GM19463 (cell line): ENCODE measurements around the gene LONP1.
"Not testable (repeated sequence)": the region's sequence is repeated elsewhere in the genome, so short reads cannot be mapped to it uniquely, and the experiment has no call there.

ENCODE experiments used
- ATAC-seq: cut with Tn5 transposase; IDR thresholded peaks from one replicate; pipeline ENCODE4 v1.9.1; 2021; ENCODE audit warnings: mild to moderate bottlenecking, moderate library complexity; ENCODE audit not compliant: unreplicated experiment

The LONP1 gene

GRCh38 chr19:5714816-5715215, 5.1 kb downstream of the LONP1 start:
- ATAC-seq, result no peak

DNA sequence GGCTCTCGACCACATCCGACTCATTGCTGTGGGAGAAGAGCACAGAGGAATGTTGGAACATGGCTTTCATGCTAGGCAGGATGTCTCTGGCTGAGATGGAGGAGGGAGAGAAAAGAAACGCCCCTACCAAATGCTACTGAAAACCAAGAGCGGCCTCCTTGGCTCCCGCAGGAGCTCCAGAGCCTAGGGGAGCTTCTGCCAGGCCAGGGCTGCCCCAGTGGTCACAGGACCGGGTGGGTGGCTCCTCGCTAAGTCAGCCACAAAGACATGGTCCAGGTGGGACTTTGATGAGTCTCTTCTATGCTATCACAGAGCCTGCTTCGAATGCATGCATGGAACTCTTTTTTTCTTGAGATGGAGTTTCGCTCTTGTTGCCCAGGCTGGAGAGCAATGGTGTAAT, 6.7 kb downstream of the LONP1 start:
- ATAC-seq, result no peak

- ATAC-seq, result no peak
Measured at GRCh38 chr19:5711713-5712161, 8.2 kb downstream of the LONP1 start.

DNA sequence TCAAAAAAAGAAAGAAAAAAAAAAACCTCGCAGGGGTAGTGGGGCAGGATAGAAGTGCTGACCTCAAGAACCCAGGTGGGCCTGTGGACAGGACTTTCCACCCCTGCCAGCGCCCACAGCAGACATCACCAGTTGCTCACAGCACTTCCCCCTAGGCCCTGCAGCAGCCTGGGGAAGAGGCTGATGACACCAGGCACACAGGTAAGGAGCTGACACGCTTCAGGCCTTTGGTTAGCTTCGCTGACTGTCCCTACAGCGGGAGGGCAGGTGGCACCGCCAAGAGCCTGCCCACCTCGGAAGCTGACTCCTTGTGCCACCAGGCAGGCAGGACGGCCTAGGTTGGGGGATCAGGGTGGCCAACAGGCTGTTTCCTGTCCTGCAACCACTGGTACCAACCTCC, 8.9 kb downstream of the LONP1 start:
- no peak for ATAC-seq

GRCh38 chr19:5707576-5708575, 12.1 kb downstream of the LONP1 start:
- no peak for ATAC-seq

GRCh38 chr19:5706876-5707573, 12.9 kb downstream of the LONP1 start:
- ATAC-seq, result no peak

GRCh38 chr19:5705552-5705951, 14.4 kb downstream of the LONP1 start:
- no peak for ATAC-seq

DNA sequence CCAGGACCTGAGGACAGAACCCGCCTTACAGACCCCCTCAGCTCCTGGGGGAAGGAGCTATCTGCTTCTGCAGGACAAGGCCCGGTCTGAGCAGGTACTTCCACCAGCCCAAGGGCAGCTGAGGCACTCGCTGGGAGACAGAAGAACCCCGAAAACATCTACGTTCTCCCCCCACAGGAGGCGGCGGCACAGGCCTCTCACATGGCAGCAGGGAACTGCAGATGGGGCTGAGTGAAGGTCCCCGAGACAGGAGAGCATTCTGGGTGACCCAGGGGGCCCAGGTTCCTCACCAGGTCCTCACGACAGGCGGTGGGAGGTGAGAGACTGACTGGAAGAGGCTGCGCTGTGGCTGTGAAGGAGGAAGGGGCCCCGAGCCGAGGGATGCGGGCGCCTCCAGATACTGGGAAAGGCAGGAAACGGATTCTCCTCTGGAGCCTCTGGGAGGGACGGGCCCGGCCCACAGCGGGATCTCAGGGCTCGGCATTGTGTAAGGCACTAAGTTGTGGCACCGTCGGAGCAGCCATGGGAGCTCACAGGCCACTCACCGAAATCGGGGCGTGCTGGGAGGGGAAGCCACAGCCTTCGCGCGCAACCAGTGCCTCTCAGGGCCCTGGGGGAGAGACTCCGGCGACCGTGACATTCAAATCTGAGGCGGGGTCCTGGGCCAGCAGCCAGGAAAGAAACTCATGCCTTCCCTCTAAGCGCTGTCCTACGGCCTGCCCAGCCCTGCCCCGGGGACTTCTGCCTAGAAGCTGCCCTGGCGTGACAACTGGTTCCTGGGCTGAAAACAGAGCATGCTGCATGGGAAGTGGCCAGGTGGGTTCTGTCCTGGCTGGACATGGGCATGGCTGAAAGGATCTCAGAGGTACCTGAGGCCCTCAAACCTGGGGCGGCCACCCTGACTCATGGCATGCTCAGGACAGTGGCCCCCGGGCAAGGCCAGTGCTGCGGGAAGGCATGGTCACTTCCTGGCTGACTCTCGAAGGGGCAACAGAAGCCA, 15.8 kb downstream of the LONP1 start:
- no peak for ATAC-seq

- ATAC-seq, result not testable (repeated sequence)
Measured at GRCh38 chr19:5702053-5702410, 17.9 kb downstream of the LONP1 start.

- ATAC-seq, result no peak
Measured at GRCh38 chr19:5700455-5701092, 19.4 kb downstream of the LONP1 start.

- ATAC-seq, result no peak
Measured at GRCh38 chr19:5698635-5699422, 21.1 kb downstream of the LONP1 start.

DNA sequence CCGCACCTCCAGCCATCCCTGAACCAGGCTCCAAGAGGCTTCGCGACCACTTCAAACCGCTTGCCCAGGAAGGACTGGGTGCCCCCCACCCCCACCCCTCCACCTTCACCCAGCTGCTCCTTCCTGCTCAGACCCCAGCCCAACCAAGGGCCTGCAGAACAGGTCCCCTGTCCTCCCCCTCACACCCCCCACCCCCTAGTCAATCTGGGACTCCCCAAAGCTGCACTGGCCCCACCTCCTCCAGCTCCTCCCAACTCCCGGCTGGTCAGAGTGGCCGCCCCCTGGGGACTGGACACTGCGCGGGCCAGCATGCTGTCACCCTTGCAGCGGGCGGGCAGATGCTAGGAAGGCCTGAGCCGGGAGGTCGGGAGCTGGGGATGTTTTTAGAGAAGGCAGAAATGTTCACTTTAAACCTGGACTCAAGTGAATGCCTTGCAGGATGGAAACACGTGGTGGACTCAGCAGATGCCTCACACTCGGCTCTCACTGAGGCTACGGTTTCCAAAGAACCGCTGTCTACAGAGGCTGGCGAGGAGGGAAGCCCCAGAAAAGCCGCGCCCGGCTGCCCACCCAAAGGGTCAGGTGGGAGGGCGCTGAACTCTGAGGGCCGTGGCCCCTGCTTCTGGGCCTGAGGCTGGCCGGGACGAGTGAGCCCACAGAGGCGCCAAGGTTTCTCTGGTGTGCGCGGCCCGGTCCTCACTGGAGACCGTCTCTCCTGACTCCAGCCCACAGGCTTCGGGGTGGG, 21.9 kb downstream of the LONP1 start:
- no peak for ATAC-seq

GRCh38 chr19:5697022-5697889, 22.7 kb downstream of the LONP1 start:
- no peak for ATAC-seq

GRCh38 chr19:5696196-5697021, 23.5 kb downstream of the LONP1 start:
- no peak for ATAC-seq

DNA sequence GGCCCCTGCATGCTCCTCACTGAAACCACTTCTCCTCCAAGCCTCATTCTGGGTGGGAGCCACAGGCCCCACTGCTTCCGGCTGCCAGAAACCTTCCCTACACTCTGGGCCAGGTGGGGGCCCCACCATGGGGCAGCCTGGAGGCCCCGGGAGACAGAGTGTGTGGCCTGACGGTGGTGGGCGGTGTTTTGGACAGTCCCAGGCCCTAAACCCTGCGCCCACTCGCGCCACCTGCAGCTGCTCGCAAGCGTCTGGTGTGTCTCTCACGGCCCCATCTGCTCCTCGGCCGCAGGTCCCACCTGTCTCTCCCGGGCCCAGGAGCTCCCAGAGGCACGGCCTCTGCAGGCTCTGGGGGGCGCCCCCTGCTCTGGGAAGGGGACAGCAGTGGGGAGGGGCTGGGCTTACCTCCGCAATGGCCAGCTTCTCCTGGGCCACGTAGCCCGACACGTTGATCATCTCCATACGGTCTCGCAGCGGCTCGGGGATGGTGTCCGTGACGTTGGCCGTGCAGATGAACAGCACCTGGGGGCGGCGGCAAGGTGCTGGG, 24.2 kb downstream of the LONP1 start:
- ATAC-seq, result no peak

DNA sequence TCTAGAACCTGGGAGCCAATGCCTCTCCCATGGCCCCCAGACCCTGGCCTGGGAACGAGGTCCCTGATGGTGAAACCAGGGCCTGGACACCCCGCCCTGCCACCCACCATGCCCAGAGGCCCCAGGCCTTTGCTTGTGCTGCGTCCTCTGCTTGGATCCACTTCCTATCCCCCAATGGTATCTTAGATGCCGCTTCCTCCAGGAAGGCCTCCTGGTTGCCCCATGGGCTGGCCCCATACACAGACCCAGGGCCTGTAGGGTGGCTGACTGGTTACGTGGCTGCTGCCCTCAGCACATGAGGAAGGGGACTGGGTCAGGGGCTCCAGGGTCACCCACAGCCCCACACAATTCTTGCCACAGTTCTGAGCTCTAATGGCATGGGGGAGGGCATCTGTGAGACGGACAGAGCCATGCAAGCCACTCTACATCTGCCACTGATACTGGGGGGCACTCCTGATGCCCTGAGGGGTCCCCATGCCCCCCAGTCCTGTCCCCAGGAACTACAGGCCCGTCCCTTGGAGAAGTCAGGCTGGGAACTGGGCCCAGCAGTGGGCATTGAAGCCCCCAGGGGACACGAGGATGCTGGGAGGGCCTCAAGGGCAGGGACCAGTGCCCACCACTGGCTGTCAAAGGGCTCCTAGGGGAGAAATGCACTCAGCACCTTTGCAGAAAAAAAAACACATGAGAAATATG, 24.8 kb downstream of the LONP1 start:
- no peak for ATAC-seq
